Measurements from ENCODE around the gene ZNF813.
"Not testable (repeated sequence)": the region's sequence is repeated elsewhere in the genome, so short reads cannot be mapped to it uniquely, and the experiment has no call there.

Gene ZNF813

DNA sequence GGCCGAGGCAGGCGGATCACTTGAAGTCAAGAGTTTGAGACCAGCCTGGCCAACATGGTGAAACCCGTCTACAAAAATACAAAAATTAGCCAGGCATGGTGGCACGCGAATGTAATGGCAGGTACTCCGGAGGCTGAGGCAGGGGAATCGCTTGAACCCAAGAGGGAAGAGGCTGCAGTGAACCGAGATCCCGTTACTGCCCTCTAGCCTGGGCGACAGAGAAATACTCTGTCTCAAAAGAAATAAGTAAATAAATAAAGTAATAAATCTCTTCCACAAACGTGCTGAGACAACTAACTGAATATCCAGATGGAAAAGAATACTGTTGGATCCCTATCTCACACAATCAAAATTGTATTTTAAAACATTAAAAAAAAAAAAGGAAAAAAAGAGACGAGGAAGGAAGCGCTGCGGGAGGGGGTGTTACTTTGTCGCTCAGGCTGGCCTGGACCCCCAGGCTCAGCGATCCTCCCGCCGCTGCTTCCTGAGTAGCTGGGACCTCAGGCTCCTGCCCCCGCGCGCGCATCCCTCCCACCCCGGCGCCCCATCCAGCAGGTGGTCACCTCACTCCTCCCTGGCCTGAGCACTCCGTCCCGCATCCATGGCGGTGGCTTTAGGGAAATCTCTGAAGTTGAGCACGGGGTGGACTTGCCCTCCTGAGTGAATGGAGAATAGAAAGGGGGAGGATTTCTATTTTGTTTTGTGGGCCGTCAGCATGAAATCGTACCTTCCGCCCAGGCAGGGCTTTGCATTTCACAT lies 628 bp upstream of the ZNF813 start:
- DNase-seq (ENCODE audit: low read depth) = no peak
- H3K4me3 ChIP-seq (ENCODE audit: control insufficient read depth, low read depth, low read length) = peak overlapping the region; percentile 89
- TF ChIP-seq CTCF (IDR thresholded peaks at IDR 0.05; ENCODE audit: control insufficient read depth, insufficient read depth, low read depth, low read length, missing control alignments) = no peak

DNA sequence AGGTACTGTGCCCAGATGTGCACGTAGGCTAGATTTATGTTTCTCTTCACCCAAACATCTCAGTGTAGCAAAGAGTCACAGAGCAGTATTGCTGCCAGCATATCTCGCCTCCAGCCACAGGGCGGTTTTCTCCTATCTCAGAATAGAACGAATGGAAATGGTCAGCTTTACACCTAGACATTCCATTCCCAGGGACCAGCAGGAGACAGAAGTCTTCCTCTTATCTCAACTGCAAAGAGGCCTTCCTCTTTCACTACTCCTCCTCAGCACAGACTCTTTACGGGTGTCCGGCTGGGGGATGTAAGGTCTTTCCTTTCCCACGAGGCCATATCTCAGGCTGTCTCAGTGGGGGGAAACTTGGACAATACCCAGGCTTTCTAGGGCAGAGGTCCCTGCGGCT lies 1.1 kb downstream of the ZNF813 start:
- not testable (repeated sequence) for DNase-seq (ENCODE audit: low read depth); H3K4me3 ChIP-seq (ENCODE audit: control insufficient read depth, low read depth, low read length)

- TF ChIP-seq CTCF (IDR thresholded peaks at IDR 0.05; ENCODE audit: control insufficient read depth, insufficient read depth, low read depth, low read length, missing control alignments) = no peak
- no peak overlapping the region for H3K4me3 ChIP-seq (ENCODE audit: control insufficient read depth, low read depth, low read length)
- DNase-seq (ENCODE audit: low read depth) = no peak
These were observed 4.4 kb downstream of the ZNF813 start for GRCh38 chr19:53471916-53472315.

- H3K4me3 ChIP-seq (ENCODE audit: control insufficient read depth, low read depth, low read length); DNase-seq (ENCODE audit: low read depth): not testable (repeated sequence)
These were observed 7.3 kb downstream of the ZNF813 start for GRCh38 chr19:53474832-53475231.

DNA sequence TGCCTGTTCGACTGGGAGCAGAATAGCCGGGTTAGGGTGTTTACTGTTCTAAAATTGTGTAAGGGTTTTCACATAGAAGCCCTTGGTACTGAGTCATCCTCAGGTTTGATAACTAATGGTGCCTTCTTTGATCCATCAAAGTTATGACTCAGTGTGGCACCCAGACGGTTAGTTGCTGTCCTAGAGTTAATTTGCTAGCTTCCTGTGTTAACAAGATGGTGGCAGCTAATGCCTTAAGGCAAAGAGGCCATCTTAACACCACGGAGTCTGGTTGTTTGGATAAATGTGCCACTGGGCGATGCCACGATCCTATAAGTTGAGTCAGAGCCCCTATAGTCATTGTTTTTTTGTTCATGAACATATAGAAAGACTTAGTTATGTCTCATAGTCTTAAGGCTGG lies 7.9 kb downstream of the ZNF813 start:
- not testable (repeated sequence) for H3K4me3 ChIP-seq (ENCODE audit: control insufficient read depth, low read depth, low read length); DNase-seq (ENCODE audit: low read depth)

GRCh38 chr19:53483751-53484150 lies 16.2 kb downstream of the ZNF813 start:
- H3K4me3 ChIP-seq (ENCODE audit: control insufficient read depth, low read depth, low read length); DNase-seq (ENCODE audit: low read depth): not testable (repeated sequence)

DNA sequence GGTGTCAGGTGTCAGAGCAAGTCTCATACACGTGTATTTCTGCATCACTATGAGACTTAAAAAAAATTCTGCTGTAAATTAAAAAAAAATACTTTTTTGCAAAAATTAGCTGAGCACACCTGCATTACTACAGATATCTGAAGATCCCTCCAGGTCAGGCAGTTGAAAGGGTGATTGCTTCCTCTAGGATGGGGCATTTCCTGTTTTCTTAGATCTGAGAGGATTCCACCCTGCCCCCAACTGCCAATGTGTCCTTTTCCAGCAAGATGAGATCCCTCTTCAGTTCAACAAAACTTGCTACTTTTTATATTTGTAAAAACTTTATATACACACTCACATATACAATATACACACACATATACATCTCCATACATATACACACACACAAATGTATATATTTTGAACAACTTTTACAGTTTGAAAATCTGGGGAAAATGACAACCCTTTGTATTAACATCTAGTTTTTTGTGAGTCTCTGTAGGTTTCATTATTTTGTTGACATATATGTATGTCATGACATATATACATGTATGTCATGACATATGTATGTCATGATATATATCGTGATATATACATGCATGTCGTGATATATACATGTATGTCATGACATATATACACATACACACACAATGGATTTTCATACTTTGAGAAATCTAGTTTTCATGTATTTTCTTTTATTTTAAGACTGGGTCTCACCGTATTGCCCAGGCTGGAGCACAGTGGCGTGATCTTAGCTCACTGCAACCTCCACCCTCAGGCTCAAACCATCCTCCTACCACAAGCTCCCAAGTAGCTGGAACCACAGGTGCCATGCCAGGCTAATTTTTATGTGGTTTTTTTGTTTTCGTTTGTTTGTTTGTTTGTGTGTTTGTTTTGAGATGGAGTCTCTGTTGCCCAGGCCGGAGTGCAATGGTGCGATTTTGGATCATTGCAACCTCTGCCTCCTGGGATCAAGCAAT lies 17.8 kb downstream of the ZNF813 start:
- no peak overlapping the region for H3K4me3 ChIP-seq (ENCODE audit: control insufficient read depth, low read depth, low read length)
- TF ChIP-seq CTCF (IDR thresholded peaks at IDR 0.05; ENCODE audit: control insufficient read depth, insufficient read depth, low read depth, low read length, missing control alignments) = no peak
- no peak for DNase-seq (ENCODE audit: low read depth)

DNA sequence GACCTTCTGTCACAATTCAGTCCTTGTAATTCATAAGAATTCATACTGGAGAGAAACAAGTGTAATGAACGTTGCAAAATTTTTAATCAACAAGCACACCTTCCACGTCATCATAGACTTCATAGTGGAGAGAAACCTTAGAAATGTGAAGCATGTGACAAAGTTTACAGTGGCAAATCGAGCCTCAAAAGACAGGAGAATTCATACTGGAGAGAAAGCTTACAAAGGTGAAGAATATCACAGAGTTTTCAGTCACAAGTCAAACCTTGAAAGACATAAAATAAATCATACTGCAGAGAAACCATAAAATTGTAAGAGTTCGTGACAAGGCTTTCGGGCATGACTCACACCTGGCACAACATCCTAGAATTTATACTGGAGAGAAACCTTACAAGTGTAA lies 24.6 kb downstream of the ZNF813 start:
- no peak for TF ChIP-seq CTCF (IDR thresholded peaks at IDR 0.05; ENCODE audit: control insufficient read depth, insufficient read depth, low read depth, low read length, missing control alignments)
- DNase-seq (ENCODE audit: low read depth) = no peak
- no peak overlapping the region for H3K4me3 ChIP-seq (ENCODE audit: control insufficient read depth, low read depth, low read length)

DNA sequence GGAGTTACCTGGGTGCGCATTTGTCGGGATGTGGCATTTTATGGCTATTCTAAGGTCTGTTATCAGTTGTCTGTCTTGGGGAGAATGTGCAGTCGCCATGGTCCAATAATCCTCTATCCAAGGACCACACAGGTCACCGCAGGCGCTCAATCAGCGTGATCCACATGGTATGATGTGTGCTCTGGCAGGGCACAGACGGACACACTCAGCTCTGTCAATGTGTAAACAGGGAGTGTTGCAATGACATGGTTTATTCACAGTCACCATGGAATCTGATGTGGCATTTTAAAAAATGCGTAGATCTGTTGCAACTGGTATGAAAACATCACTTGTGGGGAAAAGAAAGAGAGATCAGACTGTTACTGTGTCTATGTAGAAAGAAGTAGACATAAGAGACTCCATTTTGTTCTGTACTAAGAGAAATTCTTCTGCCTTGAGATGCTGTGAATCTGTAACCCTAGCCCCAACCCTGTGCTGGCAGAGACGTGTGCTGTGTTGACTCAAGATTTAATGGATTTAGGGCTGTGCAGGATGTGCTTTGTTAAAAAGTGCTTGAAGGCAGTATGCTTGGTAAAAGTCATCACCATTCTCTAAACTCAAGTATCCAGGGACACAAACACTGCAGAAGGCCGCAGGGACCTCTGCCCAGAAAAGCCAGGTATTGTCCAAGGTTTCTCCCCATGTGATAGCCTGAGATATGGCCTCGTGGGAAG lies 29.9 kb downstream of the ZNF813 start:
- not testable (repeated sequence) for H3K4me3 ChIP-seq (ENCODE audit: control insufficient read depth, low read depth, low read length)
- DNase-seq (ENCODE audit: low read depth) = peak; percentile 14

- H3K4me3 ChIP-seq (ENCODE audit: control insufficient read depth, low read depth, low read length); DNase-seq (ENCODE audit: low read depth): not testable (repeated sequence)
These were observed 30.5 kb downstream of the ZNF813 start for GRCh38 chr19:53498024-53498395.

DNA sequence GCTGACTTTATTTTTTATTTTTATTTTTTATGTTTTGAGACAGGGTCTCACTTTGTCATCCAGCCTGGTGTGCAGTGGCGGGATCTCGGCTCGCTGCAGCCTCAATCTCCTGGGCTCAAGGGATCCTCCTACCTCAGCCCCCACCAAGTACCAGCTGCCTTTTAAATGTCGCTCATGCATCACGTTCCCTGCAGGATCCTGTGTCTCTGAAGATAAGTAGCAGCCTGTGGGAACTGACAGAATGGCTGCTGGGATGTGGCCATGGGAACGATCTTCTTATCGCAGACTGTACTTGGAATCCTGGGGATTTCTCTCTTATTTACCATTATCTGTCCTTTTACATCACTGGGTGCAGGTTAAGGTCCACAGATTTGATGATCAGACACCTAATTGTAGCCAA lies 35.6 kb downstream of the ZNF813 start:
- not testable (repeated sequence) for H3K4me3 ChIP-seq (ENCODE audit: control insufficient read depth, low read depth, low read length); DNase-seq (ENCODE audit: low read depth)

DNA sequence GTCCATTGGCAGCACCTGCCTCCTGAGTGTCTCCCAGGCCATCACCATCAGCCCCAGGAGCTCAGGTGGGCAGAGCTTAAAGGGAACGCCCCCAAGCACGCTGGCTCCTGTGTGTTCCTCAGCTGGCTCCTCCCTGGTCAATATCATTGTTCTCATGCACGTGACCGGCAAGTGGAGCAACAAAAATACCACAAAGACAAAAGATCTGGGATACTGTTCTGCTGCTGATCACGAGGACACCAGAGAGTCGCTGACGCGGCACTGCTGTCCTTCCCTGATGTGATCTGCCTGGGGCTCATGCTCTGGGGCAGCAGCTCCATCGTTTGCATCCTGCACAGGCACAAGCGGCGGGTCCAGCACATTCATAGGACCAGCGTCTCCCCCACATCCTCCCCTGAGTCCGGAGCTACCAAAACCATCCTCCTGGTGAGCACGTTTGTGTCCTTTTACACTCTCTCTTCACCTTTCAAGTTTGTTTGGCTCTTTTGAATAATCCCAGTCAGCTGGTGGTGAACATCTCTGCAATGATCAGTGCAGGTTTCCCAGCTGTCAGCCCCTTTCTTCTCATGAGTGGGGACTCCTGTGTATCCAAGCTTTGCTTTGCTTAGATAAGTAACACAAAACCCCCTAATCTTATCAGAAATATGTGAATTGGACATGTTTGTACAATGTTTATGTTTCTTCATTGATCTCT lies 36.3 kb downstream of the ZNF813 start:
- H3K4me3 ChIP-seq (ENCODE audit: control insufficient read depth, low read depth, low read length); DNase-seq (ENCODE audit: low read depth): not testable (repeated sequence)

Measured in AG09309 (cell line).